BJ (cell line): ENCODE measurements around the gene TMEM201. TPM values are rescaled to one million over a fixed set of nuclear protein-coding genes. Genes with fewer than 3 reads are reported as not detected.

Experiments
- CTCF ChIA-PET: fragments of 350-600 bp; formaldehyde crosslinking; extraction: SDS; loops from one replicate; lab custom pipeline; 2021; ENCODE audit warnings: antibody characterized with exemption, inconsistent platforms; lab: Yijun Ruan, JAX
- POLR2A ChIA-PET: fragments of 300-600 bp; sonication (Branson Sonifier 250); formaldehyde crosslinking; extraction: SDS; loops from one replicate; lab custom pipeline; 2021; ENCODE audit warnings: antibody characterized with exemption; lab: Charles Lee
- DNase-seq: peaks from one replicate; pipeline ENCODE4 v3.0.0-alpha.2; 2011; ENCODE audit warnings: low read depth
- H3K27me3 ChIP-seq: 2 replicates; pipeline ENCODE4 v1.6.0; 2011; ENCODE audit warnings: low read length; ENCODE audit not compliant: control insufficient read depth, insufficient read depth
- H3K36me3 ChIP-seq: 2 replicates; pipeline ENCODE4 v1.5.1; 2011; ENCODE audit warnings: low read length; ENCODE audit not compliant: control insufficient read depth, insufficient read depth
- H3K4me3 ChIP-seq: 2 replicates; pipeline ENCODE4 v1.5.1; 2011; ENCODE audit warnings: low read depth, mild to moderate bottlenecking, control low read depth, low read length
- polyA plus RNA-seq: library from polyadenylated mRNA; depleted of rRNA; stranded (reverse); fragments of >200 nt; gene quantifications from 2 replicates; pipeline ENCODE4 v1.2.3, GENCODE V29; 2011
- TF ChIP-seq, protein P1 (sequence below): IDR thresholded peaks from 2 replicates; pipeline ENCODE4 v1.5.1; 2011; ENCODE audit warnings: low read depth, mild to moderate bottlenecking, control low read depth, inconsistent platforms, low read length, moderate library complexity; ENCODE audit not compliant: insufficient read depth

The TMEM201 gene
- polyA plus RNA-seq, 1 experiment = 2.9 TPM

DNA sequence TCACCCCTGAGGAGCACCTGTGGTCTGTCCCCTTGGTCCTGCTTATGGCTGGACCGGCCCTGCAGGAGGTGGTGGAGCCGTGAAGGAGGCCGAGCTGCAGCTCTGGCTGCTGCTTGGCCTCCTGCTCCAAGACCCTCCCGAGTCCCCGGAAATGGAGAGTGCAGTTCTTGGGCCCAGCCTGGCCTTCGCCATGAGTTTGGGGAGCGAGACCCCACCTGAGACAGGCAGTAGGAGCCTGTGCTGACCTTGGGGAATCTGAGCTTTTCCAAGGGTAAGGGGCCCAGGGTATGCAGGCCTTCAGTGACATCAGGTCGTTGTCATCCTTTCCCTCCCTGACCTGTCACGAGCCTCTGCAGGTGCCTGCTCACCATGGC lies 14.1 kb downstream of the TMEM201 start:
- CTCF ChIA-PET = interaction anchor here (0.9 to 1.8 kb wide), 2 partner anchors 11 to 15 kb away, joined by 4 read pairs; partner anchors contain the start of gene TMEM201
- TF ChIP-seq, protein P1, sequence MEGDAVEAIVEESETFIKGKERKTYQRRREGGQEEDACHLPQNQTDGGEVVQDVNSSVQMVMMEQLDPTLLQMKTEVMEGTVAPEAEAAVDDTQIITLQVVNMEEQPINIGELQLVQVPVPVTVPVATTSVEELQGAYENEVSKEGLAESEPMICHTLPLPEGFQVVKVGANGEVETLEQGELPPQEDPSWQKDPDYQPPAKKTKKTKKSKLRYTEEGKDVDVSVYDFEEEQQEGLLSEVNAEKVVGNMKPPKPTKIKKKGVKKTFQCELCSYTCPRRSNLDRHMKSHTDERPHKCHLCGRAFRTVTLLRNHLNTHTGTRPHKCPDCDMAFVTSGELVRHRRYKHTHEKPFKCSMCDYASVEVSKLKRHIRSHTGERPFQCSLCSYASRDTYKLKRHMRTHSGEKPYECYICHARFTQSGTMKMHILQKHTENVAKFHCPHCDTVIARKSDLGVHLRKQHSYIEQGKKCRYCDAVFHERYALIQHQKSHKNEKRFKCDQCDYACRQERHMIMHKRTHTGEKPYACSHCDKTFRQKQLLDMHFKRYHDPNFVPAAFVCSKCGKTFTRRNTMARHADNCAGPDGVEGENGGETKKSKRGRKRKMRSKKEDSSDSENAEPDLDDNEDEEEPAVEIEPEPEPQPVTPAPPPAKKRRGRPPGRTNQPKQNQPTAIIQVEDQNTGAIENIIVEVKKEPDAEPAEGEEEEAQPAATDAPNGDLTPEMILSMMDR = no peak
- DNase-seq = no peak
- Histone ChIP-seq H3K4me3 (no peak overlapping the region), H3K27me3 (no peaks in the 10 kb centered on the region), H3K36me3 (peaks cover 17% of the 10 kb centered on the region)
- POLR2A ChIA-PET = no interaction called here

DNA sequence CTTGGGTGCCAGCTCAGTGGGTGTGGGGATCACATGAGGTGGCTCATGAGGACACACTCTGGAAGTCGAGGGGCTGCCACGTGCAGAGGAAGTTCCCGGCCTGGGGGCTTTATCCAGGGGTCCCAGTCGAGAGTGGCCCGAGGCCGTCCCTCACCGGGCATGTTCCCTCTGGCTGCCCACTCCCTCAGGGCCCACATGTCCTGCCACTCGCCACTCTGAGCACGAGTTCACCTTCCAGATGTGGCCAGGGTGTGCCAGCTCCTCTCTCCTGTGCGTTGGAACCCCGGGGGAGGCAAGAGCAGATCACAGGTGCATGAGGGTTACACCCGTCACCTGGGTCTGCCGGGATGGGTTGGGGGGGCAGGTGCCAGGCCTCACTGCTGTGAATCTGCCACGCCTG lies 14.6 kb downstream of the TMEM201 start:
- CTCF ChIA-PET = no interaction called here

DNA sequence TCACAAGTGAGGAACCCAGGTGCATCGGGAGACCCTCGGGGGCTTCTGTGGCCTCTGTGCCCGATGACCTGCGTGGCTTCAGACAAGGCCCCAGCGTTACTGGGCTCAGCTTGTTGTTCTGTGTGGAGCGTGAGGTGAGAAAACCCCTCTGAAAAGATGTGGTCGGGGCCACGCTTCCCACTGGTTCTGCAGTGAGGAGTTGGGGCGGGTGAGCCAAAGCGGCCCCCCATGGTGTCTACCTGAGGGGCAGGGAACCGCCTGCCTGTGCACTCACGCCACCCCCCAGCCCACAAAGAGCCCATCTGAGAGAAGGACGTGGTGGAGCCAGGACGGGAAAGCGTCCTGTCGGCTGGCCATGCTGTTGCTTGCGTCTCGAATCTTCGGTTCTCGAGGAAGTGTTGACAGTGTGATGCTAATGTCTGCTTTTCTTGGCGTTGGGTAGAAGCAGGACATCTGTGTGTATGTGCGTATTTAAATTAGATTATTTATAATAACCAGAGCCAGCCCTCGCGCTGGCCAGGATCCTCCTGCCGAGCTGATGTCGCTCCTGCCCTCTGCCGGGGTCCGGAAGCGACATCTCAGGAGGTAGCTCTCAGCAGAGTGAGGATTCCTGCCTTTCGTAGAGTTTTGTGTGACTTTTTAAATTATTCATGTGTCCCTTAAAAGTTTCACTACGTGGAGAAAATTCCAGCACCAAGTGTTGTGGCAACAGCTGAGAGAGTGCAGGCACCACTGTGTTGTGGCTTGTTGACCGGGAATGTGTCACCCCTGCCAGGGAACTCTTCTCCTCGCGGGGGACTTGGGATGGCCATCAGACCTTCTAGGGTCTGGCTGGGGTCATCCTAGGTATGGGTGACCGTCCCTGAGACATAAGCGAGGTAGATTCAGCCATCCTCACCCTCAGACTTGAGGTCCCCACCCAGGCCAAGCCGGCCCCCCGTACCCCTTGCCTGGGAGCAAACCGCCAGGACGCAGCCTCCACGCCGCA lies 15.3 kb downstream of the TMEM201 start:
- ChIA-PET POLR2A (no interaction called here), CTCF (no interaction called here)
- peaks cover 15% of the 10 kb centered on the region for H3K36me3 ChIP-seq
- H3K27me3 ChIP-seq = no peaks in the 10 kb centered on the region
- no peak for DNase-seq
- TF ChIP-seq, protein P1 = no peak
- H3K4me3 ChIP-seq = no peak overlapping the region

More for the DNA sequence above, 14.6 kb downstream of the TMEM201 start:
- TF ChIP-seq, protein P1 = no peak
- no peak for DNase-seq
- Histone ChIP-seq H3K27me3 (no peaks in the 10 kb centered on the region), H3K4me3 (no peak overlapping the region), H3K36me3 (peaks cover 13% of the 10 kb centered on the region)
- POLR2A ChIA-PET = no interaction called here

DNA sequence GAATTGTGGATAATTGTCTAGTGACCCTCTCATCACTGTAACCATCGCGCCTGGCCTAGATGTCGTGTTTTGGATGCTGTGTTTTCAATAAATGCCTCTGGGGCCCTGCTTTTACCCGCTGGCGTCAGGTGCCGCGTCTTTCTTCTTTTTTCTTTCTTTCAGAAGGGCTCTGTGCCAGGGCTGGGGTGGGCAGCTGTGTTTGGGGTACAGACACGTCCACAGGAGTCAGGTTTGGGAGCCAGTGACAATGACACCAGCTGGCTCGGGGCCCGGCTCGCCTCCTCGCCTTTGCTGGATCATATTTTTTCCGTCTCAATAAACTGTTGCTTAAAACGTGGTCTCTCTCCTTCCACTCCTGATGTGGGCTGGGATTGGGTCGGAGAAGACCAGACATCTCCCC lies 16.1 kb downstream of the TMEM201 start:
- Histone ChIP-seq H3K27me3 (no peaks in the 10 kb centered on the region), H3K4me3 (no peak overlapping the region), H3K36me3 (peaks cover 16% of the 10 kb centered on the region)
- TF ChIP-seq, protein P1 = no peak
- no peak for DNase-seq
- ChIA-PET CTCF (no interaction called here), POLR2A (no interaction called here)

DNA sequence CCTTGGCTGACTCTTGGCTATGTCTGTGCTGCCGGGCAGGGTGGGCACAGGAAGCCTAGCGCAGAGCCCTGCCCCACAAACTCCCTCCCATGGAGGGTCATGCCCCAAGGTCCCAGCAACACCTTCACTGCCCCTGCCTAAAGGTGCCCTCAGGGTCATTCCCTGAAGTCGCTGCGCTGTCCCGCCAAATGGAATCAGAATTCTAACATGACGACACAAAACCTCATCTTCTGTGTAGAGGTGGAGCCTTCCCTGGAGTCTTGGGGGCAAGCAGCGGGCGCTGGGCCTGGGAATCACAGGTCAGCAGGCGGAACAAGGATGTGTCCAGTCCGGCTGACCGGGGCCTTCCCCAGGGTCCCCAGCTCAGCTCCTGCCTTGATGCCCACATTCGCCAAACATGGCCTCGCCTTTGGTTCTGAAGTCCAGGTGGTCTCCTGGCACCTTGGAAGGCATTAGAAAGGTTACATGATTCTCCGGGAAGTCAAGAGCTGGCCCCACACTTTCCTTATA lies 17.3 kb downstream of the TMEM201 start:
- ChIA-PET CTCF (interaction anchor here (1.0 kb wide), 1 partner anchor 10 kb away, joined by 3 read pairs; no protein-coding TSS in a partner anchor), POLR2A (no interaction called here)
- Histone ChIP-seq H3K4me3 (no peak overlapping the region), H3K36me3 (peaks cover 19% of the 10 kb centered on the region), H3K27me3 (no peaks in the 10 kb centered on the region)
- TF ChIP-seq, protein P1 = no peak
- no peak for DNase-seq
